Rectal smooth muscle tissue (tissue), 1 donor: ENCODE data around the gene MYO1D.
"Not testable (repeated sequence)": the region's sequence is repeated elsewhere in the genome, so short reads cannot be mapped to it uniquely, and the experiment has no call there.

Experiments
- H3K27ac ChIP-seq: one replicate; pipeline ENCODE4 v1.7.0; 2013; ENCODE audit warnings: low read depth, low read length, inconsistent platforms
- H3K27me3 ChIP-seq: one replicate; pipeline ENCODE4 v1.7.0; 2013; ENCODE audit warnings: low read length; ENCODE audit not compliant: control insufficient read depth, insufficient read depth
- H3K36me3 ChIP-seq: one replicate; pipeline ENCODE4 v1.7.0; 2013; ENCODE audit warnings: low read length; ENCODE audit not compliant: control insufficient read depth, insufficient read depth
- H3K4me1 ChIP-seq: one replicate; pipeline ENCODE4 v1.7.0; 2013; ENCODE audit warnings: low read length; ENCODE audit not compliant: control insufficient read depth, insufficient read depth
- H3K4me3 ChIP-seq: one replicate; pipeline ENCODE4 v1.7.0; 2013; ENCODE audit warnings: low read length
- H3K9ac ChIP-seq: one replicate; pipeline ENCODE4 v1.7.0; 2013; ENCODE audit warnings: low read length

Gene MYO1D

GRCh38 chr17:32725697-32726096 lies 151.2 kb downstream of the MYO1D start:
- H3K4me3 ChIP-seq, result no peak overlapping the region
- H3K9ac ChIP-seq, result no peak overlapping the region
- H3K4me1 ChIP-seq, result no peaks in the 10 kb centered on the region
- no peaks in the 10 kb centered on the region for H3K36me3 ChIP-seq
- no peaks in the 10 kb centered on the region for H3K27me3 ChIP-seq
- no peak overlapping the region for H3K27ac ChIP-seq

GRCh38 chr17:32723310-32723955 lies 153.5 kb downstream of the MYO1D start:
- no peak overlapping the region for H3K4me3 ChIP-seq
- H3K27ac ChIP-seq, result no peak overlapping the region
- H3K27me3 ChIP-seq, result no peaks in the 10 kb centered on the region
- H3K36me3 ChIP-seq, result no peaks in the 10 kb centered on the region
- no peaks in the 10 kb centered on the region for H3K4me1 ChIP-seq
- H3K9ac ChIP-seq, result no peak overlapping the region

DNA sequence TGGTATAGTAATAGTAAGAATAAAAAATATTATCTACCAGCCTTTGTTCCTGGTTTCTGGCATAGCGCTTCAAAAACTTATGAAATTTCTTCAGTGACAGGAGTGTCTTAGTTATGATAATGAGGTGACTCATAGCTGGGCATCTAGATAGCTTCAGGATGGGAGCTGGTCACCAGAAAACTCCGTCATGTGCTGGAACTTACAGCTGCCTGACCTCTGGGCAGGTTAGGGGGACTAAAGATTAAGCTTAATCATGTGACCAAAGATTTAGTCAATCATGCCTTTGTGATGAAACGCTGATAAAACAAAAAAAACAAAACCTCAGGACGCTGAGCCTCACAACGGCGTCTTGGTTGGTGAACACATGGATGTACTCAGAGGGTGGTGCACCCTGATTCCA lies 154.2 kb downstream of the MYO1D start:
- H3K36me3 ChIP-seq, result no peaks in the 10 kb centered on the region
- no peak overlapping the region for H3K9ac ChIP-seq
- no peak overlapping the region for H3K27ac ChIP-seq
- H3K4me3 ChIP-seq, result no peak overlapping the region
- no peaks in the 10 kb centered on the region for H3K4me1 ChIP-seq
- no peaks in the 10 kb centered on the region for H3K27me3 ChIP-seq

DNA sequence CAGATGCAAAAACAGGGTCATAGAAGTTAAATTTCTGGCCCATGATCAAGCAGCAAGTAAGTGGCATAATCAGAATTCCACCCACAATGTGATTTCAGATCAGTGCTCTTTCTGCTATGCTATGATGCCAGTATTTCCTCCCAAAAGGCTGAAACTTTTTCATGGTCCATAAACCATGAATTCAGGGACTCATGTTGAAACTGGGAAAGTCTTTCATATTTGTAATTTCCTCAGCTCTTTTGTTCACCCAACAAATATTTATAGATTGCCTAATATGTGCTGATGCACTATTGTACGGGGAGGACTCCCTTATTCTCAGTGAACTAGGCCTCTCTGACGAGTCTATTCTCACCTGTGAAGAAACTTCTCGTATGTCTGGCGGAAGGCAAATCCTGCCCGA lies 156.3 kb downstream of the MYO1D start:
- Histone ChIP-seq H3K27me3 (no peaks in the 10 kb centered on the region), H3K9ac (no peak overlapping the region), H3K27ac (no peak overlapping the region), H3K4me1 (no peaks in the 10 kb centered on the region), H3K36me3 (no peaks in the 10 kb centered on the region), H3K4me3 (no peak overlapping the region)

- H3K36me3 ChIP-seq, result no peaks in the 10 kb centered on the region
- H3K27ac ChIP-seq, result no peak overlapping the region
- no peaks in the 10 kb centered on the region for H3K27me3 ChIP-seq
- H3K4me1 ChIP-seq, result no peaks in the 10 kb centered on the region
- H3K9ac ChIP-seq, result no peak overlapping the region
- H3K4me3 ChIP-seq, result no peak overlapping the region
These were observed 157.2 kb downstream of the MYO1D start for GRCh38 chr17:32719689-32720088.

- H3K27me3 ChIP-seq, result not testable (repeated sequence)
These were observed 162.0 kb downstream of the MYO1D start for GRCh38 chr17:32714922-32715321.

DNA sequence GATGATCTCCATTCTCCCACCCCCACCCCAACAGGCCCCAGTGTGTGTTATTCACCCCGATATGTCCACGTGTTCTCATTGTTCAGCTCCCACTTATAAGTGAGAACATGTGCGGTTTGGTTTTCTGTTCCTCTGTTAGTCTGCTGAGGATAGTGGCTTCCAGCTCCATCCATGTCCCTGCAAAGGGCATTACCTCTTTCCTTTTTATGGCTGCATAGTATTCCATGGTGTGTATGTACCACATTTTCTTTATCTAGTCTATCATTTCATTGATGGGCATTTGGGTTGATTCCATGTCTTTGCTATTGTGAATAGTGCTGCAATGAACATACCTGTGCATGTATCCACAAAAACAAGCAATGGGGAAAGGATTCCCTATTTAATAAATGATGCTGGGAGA lies 162.7 kb downstream of the MYO1D start:
- not testable (repeated sequence) for H3K27ac ChIP-seq, H3K4me1 ChIP-seq, H3K4me3 ChIP-seq, H3K36me3 ChIP-seq, H3K9ac ChIP-seq, H3K27me3 ChIP-seq

More at GRCh38 chr17:32714922-32715321, 162.0 kb downstream of the MYO1D start:
- not testable (repeated sequence) for H3K4me1 ChIP-seq, H3K4me3 ChIP-seq, H3K9ac ChIP-seq, H3K36me3 ChIP-seq, H3K27ac ChIP-seq

DNA sequence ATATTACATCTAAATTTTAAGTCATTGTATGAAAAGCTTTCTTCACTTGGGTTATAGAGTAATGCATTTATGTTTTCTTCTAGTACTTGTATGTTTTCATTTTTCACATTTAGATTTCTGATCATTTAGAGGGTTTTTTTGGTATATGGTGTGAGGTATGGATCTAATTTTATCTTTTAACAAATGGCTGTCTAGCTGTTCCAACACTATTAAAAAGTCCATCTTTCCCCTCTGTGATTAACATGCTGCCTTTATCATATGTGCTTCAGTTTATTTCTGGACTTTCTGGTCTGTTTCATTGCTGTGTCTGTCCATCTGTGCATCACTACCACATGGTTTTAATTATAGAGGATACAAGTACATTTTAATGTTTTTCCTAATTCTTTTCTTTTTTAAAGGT lies 163.8 kb downstream of the MYO1D start:
- Histone ChIP-seq H3K4me3 (no peak overlapping the region), H3K4me1 (peaks cover 2% of the 10 kb centered on the region), H3K9ac (no peak overlapping the region), H3K27ac (no peak overlapping the region), H3K36me3 (peaks cover 5% of the 10 kb centered on the region), H3K27me3 (no peaks in the 10 kb centered on the region)

DNA sequence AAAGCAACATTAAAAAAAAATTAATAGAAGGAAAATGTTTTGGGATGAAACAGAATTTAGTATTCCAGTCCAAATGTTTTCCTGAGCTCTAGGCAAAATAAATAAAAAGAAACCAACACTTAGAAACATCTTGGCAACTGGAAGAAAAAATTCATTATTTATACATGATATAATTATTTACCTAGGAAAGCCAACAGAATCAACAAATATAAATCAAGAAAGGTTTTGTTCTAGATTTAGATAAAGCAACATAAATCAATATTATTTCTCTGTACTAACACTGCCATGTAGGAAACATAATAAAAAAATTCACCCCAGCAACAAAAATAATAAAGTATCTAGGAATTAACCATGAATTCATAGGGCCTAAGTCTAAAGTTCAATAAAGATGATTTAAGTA lies 167.4 kb downstream of the MYO1D start:
- peaks cover 5% of the 10 kb centered on the region for H3K36me3 ChIP-seq
- peaks cover 2% of the 10 kb centered on the region for H3K4me1 ChIP-seq
- no peak overlapping the region for H3K9ac ChIP-seq
- H3K27me3 ChIP-seq, result no peaks in the 10 kb centered on the region
- no peak overlapping the region for H3K27ac ChIP-seq
- no peak overlapping the region for H3K4me3 ChIP-seq

DNA sequence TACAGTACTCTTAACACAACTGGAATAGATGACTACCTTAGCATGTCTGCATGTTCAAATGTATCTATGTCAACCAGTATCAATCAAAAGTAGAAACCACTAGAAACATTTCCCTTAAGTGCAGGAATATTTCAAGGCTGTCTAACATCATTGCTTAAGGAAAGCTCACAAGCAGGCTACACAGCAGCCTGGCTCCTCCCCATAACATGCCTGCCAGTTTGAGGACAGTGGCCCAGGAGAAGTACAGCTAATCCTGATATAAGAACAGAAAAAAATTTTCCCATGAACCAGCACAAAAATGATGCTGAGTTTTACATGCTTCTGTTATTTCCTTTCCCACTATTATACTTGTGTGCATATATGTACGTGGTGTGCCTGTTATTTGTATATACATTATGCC lies 175.1 kb downstream of the MYO1D start:
- Histone ChIP-seq H3K27ac (no peak overlapping the region), H3K27me3 (no peaks in the 10 kb centered on the region), H3K4me3 (no peak overlapping the region), H3K4me1 (no peaks in the 10 kb centered on the region), H3K36me3 (no peaks in the 10 kb centered on the region), H3K9ac (no peak overlapping the region)

- Histone ChIP-seq H3K36me3 (no peaks in the 10 kb centered on the region), H3K9ac (no peak overlapping the region), H3K27ac (no peak overlapping the region), H3K4me3 (no peak overlapping the region), H3K27me3 (no peaks in the 10 kb centered on the region), H3K4me1 (no peaks in the 10 kb centered on the region)
These were observed 177.7 kb downstream of the MYO1D start for GRCh38 chr17:32699247-32699646.

DNA sequence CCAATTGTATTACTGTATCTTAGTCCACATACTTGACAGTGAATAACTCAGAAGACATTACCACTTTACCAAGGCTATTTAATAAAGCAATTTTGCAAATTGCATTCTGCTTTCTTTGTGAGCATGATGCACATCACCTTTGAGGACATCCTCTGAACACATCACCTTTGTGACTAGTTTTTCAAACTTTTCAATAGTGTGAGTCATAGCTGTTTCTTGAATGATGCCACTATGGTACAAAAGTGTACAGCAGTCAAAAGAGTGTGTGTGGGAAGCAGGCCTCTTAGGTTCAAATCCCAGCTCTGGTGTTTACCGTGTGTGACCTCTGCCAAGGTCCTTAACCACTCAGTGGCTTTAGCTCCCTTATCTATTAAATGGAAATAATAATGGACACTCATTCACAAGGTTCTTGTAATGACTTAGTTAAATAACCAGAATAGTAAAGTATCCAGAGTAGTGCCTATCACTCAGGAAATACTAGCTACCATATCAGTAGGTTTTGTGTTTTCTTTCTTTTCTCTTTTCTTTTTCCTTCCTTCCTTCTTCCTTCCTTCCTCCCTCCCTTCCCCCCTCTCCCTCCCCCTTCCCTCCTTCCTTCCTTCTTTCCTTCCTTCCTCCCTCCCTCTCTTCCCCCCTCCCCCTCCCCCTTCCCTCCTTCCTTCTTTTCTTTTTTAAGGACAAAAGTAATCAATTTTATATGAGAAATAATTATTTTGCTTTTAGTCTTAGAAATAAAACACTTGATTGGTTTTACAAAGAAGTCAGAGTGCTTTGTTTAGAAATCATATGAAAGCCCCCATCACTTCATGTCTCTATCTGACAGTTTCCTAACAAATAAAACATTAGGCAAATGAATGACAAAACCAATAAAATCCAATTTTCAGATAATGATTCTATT lies 178.9 kb downstream of the MYO1D start:
- H3K27me3 ChIP-seq, result no peaks in the 10 kb centered on the region
- H3K4me1 ChIP-seq, result no peaks in the 10 kb centered on the region
- no peak overlapping the region for H3K9ac ChIP-seq
- no peak overlapping the region for H3K4me3 ChIP-seq
- H3K27ac ChIP-seq, result no peak overlapping the region
- no peaks in the 10 kb centered on the region for H3K36me3 ChIP-seq

DNA sequence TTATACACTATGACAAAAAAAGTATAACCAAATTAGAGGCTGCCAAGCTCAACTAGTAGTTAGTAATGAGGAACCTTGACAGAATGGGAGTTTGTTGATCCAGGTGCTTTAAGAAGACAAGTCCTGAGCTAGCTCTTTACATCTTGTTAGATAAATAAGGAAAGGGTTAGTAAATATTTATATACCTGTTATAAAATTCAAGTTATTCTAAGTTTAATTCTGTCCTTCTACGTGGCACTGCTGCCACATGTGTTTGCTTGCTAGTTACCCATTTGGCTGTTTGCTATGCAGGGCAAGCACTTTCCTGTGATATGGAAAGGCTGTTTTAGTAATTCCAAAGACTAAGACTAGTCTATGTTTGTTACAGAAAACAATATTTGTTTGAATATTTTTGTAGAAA lies 180.5 kb downstream of the MYO1D start:
- Histone ChIP-seq H3K4me1 (no peaks in the 10 kb centered on the region), H3K36me3 (no peaks in the 10 kb centered on the region), H3K27me3 (no peaks in the 10 kb centered on the region), H3K4me3 (no peak overlapping the region), H3K9ac (no peak overlapping the region), H3K27ac (no peak overlapping the region)
